B cell (primary cell): Measurements from ENCODE around the gene CALN1. TPM values are rescaled to one million over a fixed set of nuclear protein-coding genes. Genes with fewer than 3 reads are reported as not detected.

ENCODE experiments used
- ATAC-seq: fragments of 200-7000 bp; cut with Tn5 transposase; one replicate; pipeline ENCODE4 v1.10.0; 2021; ENCODE audit warnings: low read depth, mild to moderate bottlenecking, moderate number of reproducible peaks, moderate library complexity
- CTCF ChIA-PET: fragments of 350-600 bp; sonication (Branson Sonifier 250); formaldehyde crosslinking; loops from one replicate; lab custom pipeline; 2021; ENCODE audit warnings: antibody characterized with exemption, inconsistent platforms; lab: Charles Lee
- POLR2A ChIA-PET: fragments of 350-600 bp; sonication (Branson Sonifier 250); formaldehyde crosslinking; loops from one replicate; lab custom pipeline; 2021; ENCODE audit warnings: antibody characterized with exemption; lab: Charles Lee
- DNase-seq: peaks from one replicate; pipeline ENCODE4 v3.0.0; 2013
- H2AFZ ChIP-seq: 2 replicates; pipeline ENCODE4 v1.6.1; 2012; ENCODE audit warnings: mild to moderate bottlenecking, low read depth, low read length; ENCODE audit not compliant: insufficient read depth, poor library complexity, severe bottlenecking
- H3K27ac ChIP-seq, 2 donors: 1 replicate in 1 of 2; 2 replicates in 1 of 2; pipeline ENCODE4 v1.5.1; 2012 to 2013; ENCODE audit warnings: low read length in 2 of 2, mild to moderate bottlenecking in 2 of 2, moderate library complexity in 1 of 2
- H3K27me3 ChIP-seq, 4 experiments: fragments of 200-600 bp in 1 of 4; sonication (generic) in 1 of 4; replicated peaks in 1 of 4; 1 replicate in 2 of 4; 2 replicates in 2 of 4; pipeline versions ENCODE4 v1.6.1 to v1.7.0; 2013 to 2016; ENCODE audit warnings: low read length in 3 of 4, mild to moderate bottlenecking in 2 of 4, mixed read lengths in 1 of 4, moderate library complexity in 1 of 4; ENCODE audit not compliant: insufficient read depth in 4 of 4, control insufficient read depth in 3 of 4; ENCODE audit errors: control extremely low read depth in 1 of 4
- H3K36me3 ChIP-seq, 2 experiments: replicated peaks in 1 of 2; 1 replicate in 1 of 2; 2 replicates in 1 of 2; pipeline versions ENCODE4 v1.6.1 to v1.7.1; 2013; ENCODE audit warnings: low read length in 1 of 2; ENCODE audit not compliant: insufficient read depth in 2 of 2, control insufficient read depth in 1 of 2; ENCODE audit errors: control extremely low read depth in 1 of 2, extremely low read depth in 1 of 2
- H3K4me1 ChIP-seq, 2 donors: fragments of 200-600 bp in 1 of 2; sonication (generic) in 1 of 2; 1 replicate in 1 of 2; 2 replicates in 1 of 2; pipeline versions ENCODE4 v1.5.1 to v1.6.1; 2013 to 2017; ENCODE audit warnings: low read length in 2 of 2; ENCODE audit not compliant: control insufficient read depth in 2 of 2, insufficient read depth in 2 of 2
- H3K4me2 ChIP-seq: replicated peaks from 2 replicates; pipeline ENCODE3; 2012; ENCODE audit warnings: mild to moderate bottlenecking, low read depth, low read length; ENCODE audit not compliant: poor library complexity, severe bottlenecking
- H3K4me3 ChIP-seq, 5 experiments: fragments of 200-600 bp in 1 of 5; sonication (generic) in 1 of 5; 1 replicate in 3 of 5; 2 replicates in 2 of 5; pipeline versions ENCODE4 v1.5.1 to v1.7.0; 2011 to 2016; ENCODE audit warnings: low read length in 4 of 5, mild to moderate bottlenecking in 4 of 5, low read depth in 2 of 5, control low read depth in 1 of 5, moderate library complexity in 1 of 5; ENCODE audit not compliant: insufficient read depth in 1 of 5; ENCODE audit errors: control extremely low read depth in 1 of 5, extremely low read depth in 1 of 5
- H3K79me2 ChIP-seq: fragments of 200-600 bp; sonication (generic); one replicate; pipeline ENCODE4 v1.6.0; 2016; ENCODE audit warnings: low read length; ENCODE audit not compliant: control insufficient read depth, insufficient read depth
- H3K9ac ChIP-seq: fragments of 200-600 bp; sonication (generic); 2 replicates; pipeline ENCODE4 v1.6.1; 2017; ENCODE audit warnings: mild to moderate bottlenecking, low read length, moderate library complexity
- H3K9me3 ChIP-seq, 3 donors: one replicate each; pipeline versions ENCODE4 v1.6.1 to v1.7.1; 2013; ENCODE audit warnings: low read length in 2 of 3; ENCODE audit not compliant: control insufficient read depth in 2 of 3, insufficient read depth in 1 of 3; ENCODE audit errors: control extremely low read depth in 1 of 3
- H4K20me1 ChIP-seq: 2 replicates; pipeline ENCODE4 v1.6.0; 2012; ENCODE audit warnings: mild to moderate bottlenecking, low read length; ENCODE audit not compliant: insufficient read depth, control insufficient read depth, poor library complexity, severe bottlenecking
- H3K27ac Mint-ChIP-seq: one replicate; pipeline ENCODE4 v1.8.0; 2021; ENCODE audit warnings: mixed read lengths
- H3K27me3 Mint-ChIP-seq: one replicate; pipeline ENCODE4 v1.8.0; 2021; ENCODE audit warnings: mixed read lengths
- H3K4me1 Mint-ChIP-seq: one replicate; pipeline ENCODE4 v1.8.0; 2021; ENCODE audit warnings: mixed read lengths
- H3K4me3 Mint-ChIP-seq: one replicate; pipeline ENCODE4 v1.8.0; 2021; ENCODE audit warnings: mixed read lengths
- H3K9me3 Mint-ChIP-seq: one replicate; pipeline ENCODE4 v1.8.0; 2022; ENCODE audit warnings: mixed read lengths; ENCODE audit not compliant: insufficient read depth
- EZH2 ChIP-seq: IDR thresholded peaks from 2 replicates; pipeline ENCODE4 v1.6.1; 2012; ENCODE audit warnings: borderline replicate concordance, low read depth, mild to moderate bottlenecking, moderate library complexity, low read length; ENCODE audit not compliant: insufficient read depth, poor library complexity, severe bottlenecking
- WGBS: methylation state at CpG from one replicate; pipeline ENCODE4 v1.1.5; 2013; ENCODE audit warnings: missing lambda C conversion rate; ENCODE audit not compliant: insufficient coverage; 5-methylcytosine and 5-hydroxymethylcytosine counted together
- intact Hi-C: fragments of 100-400 bp; cut with micrococcal nuclease; formaldehyde crosslinking; loops from one replicate; pipeline ENCODE4 v1.10.0; 2022
- polyA plus RNA-seq: library from polyadenylated mRNA; depleted of rRNA; stranded (reverse); fragments of >200 nt; gene quantifications from 2 replicates; pipeline ENCODE4 v1.2.3, GENCODE V29; 2012
- total RNA-seq, 2 donors: library from RNA; stranded (reverse); fragments of 120-200 nt in 1 of 2; gene quantifications; 1 replicate in 1 of 2; 2 replicates in 1 of 2; pipeline versions ENCODE4 v1.2.3 to v1.2.4, GENCODE V29; 2013 to 2022
- TF ChIP-seq, protein P1 (sequence below): fragments of 200-600 bp; IDR thresholded peaks from one replicate; pipeline ENCODE4 v1.8.0; 2022; ENCODE audit warnings: antibody characterized with exemption, mild to moderate bottlenecking

Gene CALN1
- total and polyA plus RNA-seq, 2 donors (not counting 1 experiment from before 2014, with no cell fraction given), result not detected

DNA sequence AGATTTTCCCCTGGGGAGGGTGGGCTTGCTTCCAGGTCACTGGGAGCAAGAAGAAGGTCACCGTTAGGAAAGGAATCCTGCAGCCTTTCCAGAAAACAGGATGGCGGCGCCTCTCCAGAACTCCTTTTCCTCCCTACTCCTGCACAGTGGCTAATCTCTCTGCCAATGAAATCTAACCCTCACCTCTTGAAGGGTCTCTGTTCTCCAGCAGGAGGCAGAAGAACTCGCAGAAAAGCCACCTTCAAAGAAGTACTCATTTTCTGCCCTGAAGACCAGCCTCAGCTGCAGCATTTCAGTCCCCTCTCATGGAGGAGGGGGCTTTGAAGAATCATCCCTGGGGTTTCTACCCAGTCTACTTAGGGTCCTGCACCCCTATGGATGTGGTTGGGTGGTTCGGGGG lies 626.9 kb downstream of the CALN1 start:
- ATAC-seq (no peak), DNase-seq (no peak)
- H3K27me3 ChIP-seq, result no peaks in the 10 kb centered on the region
- CTCF ChIA-PET, result no interaction called here
- H3K9ac ChIP-seq, result no peak overlapping the region
- WGBS, result 100% methylated on average over 3 of the region's 5 CpGs
- no peak overlapping the region for H3K4me2 ChIP-seq
- no peaks in the 10 kb centered on the region for H3K79me2 ChIP-seq
- peaks cover 7% of the 10 kb centered on the region for H3K9me3 Mint-ChIP-seq
- H2AFZ ChIP-seq, result no peak overlapping the region
- no peaks in the 10 kb centered on the region for H3K4me1 ChIP-seq
- H3K9me3 ChIP-seq, result peaks cover 0 to 21% (median 15%) of the 10 kb centered on the region in 3 donors
- no peak overlapping the region for H3K4me3 ChIP-seq
- no peak overlapping the region for H3K4me3 Mint-ChIP-seq
- H3K27ac ChIP-seq, result no peak overlapping the region
- intact Hi-C loops, result no loop called here
- no peaks in the 10 kb centered on the region for H4K20me1 ChIP-seq
- H3K27ac Mint-ChIP-seq, result no peak overlapping the region
- H3K4me1 Mint-ChIP-seq, result no peaks in the 10 kb centered on the region
- no peak for TF ChIP-seq EZH2
- TF ChIP-seq, protein P1, sequence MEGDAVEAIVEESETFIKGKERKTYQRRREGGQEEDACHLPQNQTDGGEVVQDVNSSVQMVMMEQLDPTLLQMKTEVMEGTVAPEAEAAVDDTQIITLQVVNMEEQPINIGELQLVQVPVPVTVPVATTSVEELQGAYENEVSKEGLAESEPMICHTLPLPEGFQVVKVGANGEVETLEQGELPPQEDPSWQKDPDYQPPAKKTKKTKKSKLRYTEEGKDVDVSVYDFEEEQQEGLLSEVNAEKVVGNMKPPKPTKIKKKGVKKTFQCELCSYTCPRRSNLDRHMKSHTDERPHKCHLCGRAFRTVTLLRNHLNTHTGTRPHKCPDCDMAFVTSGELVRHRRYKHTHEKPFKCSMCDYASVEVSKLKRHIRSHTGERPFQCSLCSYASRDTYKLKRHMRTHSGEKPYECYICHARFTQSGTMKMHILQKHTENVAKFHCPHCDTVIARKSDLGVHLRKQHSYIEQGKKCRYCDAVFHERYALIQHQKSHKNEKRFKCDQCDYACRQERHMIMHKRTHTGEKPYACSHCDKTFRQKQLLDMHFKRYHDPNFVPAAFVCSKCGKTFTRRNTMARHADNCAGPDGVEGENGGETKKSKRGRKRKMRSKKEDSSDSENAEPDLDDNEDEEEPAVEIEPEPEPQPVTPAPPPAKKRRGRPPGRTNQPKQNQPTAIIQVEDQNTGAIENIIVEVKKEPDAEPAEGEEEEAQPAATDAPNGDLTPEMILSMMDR, result no peak
- POLR2A ChIA-PET, result no interaction called here
- H3K27me3 Mint-ChIP-seq, result no peaks in the 10 kb centered on the region
- H3K36me3 ChIP-seq, result no peaks in the 10 kb centered on the region

DNA sequence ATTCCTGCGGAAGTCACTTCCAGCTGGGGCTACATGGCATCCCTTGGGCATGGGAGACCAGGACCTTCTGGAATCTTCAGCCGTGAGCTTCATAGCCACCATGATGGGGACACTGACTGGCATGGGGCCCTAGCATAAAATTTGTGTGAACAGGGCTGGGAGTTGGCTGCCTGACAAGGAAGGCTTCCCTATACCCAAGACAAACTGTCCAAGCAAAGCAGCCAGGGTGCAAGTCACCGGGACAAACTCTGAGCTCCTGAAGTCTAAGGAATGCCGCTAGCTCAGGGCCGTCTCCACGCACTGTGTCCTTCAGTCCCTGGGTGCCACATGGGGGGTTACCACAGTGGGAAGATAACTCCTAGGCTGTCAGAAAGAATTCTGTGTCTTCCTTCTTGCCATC lies 627.4 kb downstream of the CALN1 start:
- ChIA-PET CTCF (no interaction called here), POLR2A (no interaction called here)
- DNase-seq (no peak), ATAC-seq (no peak)
- TF ChIP-seq, protein P1, result no peak
- TF ChIP-seq EZH2, result no peak
- H3K27me3 Mint-ChIP-seq, result no peaks in the 10 kb centered on the region
- no peak overlapping the region for H3K27ac Mint-ChIP-seq
- no peaks in the 10 kb centered on the region for H3K36me3 ChIP-seq
- no peak overlapping the region for H2AFZ ChIP-seq
- no peak overlapping the region for H3K4me2 ChIP-seq
- no peaks in the 10 kb centered on the region for H3K27me3 ChIP-seq
- H3K9ac ChIP-seq, result no peak overlapping the region
- no peaks in the 10 kb centered on the region for H4K20me1 ChIP-seq
- 98% methylated on average over 6 of the region's 6 CpGs for WGBS
- no peaks in the 10 kb centered on the region for H3K4me1 ChIP-seq
- no peaks in the 10 kb centered on the region for H3K79me2 ChIP-seq
- no peaks in the 10 kb centered on the region for H3K4me1 Mint-ChIP-seq
- H3K9me3 ChIP-seq, result peaks cover 0 to 21% (median 15%) of the 10 kb centered on the region in 3 donors
- H3K4me3 ChIP-seq, result no peak overlapping the region
- peaks cover 7% of the 10 kb centered on the region for H3K9me3 Mint-ChIP-seq
- H3K4me3 Mint-ChIP-seq, result no peak overlapping the region
- intact Hi-C loops, result no loop called here
- no peak overlapping the region for H3K27ac ChIP-seq
